Fibroblast of lung (primary cell): ENCODE data around the gene FOXS1.

ENCODE experiments used
- CTCF ChIP-seq, 2 donors: IDR thresholded peaks in 1 of 2; conservative IDR thresholded peaks in 1 of 2; 1 replicate in 1 of 2; 2 replicates in 1 of 2; pipeline ENCODE4 v1.5.1; 2011 to 2012; ENCODE audit warnings: low read length in 2 of 2, control low read depth in 1 of 2, inconsistent platforms in 1 of 2, low read depth in 1 of 2, mild to moderate bottlenecking in 1 of 2
- EZH2 ChIP-seq: IDR thresholded peaks from 2 replicates; pipeline ENCODE4 v1.5.1; 2012; ENCODE audit warnings: low read length, control low read depth, mild to moderate bottlenecking; ENCODE audit errors: missing control alignments

GRCh38 chr20:31826074-31826473, 19.3 kb downstream of the FOXS1 start:
- TF ChIP-seq CTCF (conservative IDR thresholded peaks at IDR 0.05 in 1 of 2, IDR thresholded peaks at IDR 0.05 in 1 of 2; ENCODE audit: low read depth in 1 of 2, low read length in 2 of 2) (no peak), EZH2 (no peak)
